Activated CD8-positive, alpha-beta T cell treated with anti-CD3 and anti-CD28 coated beads for 36 hours (primary cell): Measurements from ENCODE around the gene GNAS. TPM values are rescaled to one million over a fixed set of nuclear protein-coding genes. Genes with fewer than 3 reads are reported as not detected.
"Not testable (repeated sequence)": the region's sequence is repeated elsewhere in the genome, so short reads cannot be mapped to it uniquely, and the experiment has no call there.

ENCODE experiments used
- ATAC-seq: fragments of 200-7000 bp; cut with Tn5 transposase; one replicate; pipeline ENCODE4 v1.10.0; 2021; ENCODE audit warnings: mild to moderate bottlenecking, moderate library complexity
- CTCF ChIA-PET: fragments of 350-600 bp; sonication (Branson Sonifier 250); formaldehyde crosslinking; loops from one replicate; lab custom pipeline; 2021; ENCODE audit warnings: antibody characterized with exemption; lab: Charles Lee
- POLR2A ChIA-PET: fragments of 350-600 bp; sonication (Branson Sonifier 250); formaldehyde crosslinking; loops from one replicate; lab custom pipeline; 2021; ENCODE audit warnings: antibody characterized with exemption; lab: Charles Lee
- DNase-seq: peaks from one replicate; pipeline ENCODE4 v3.0.0-alpha.2; 2020
- H3K27ac Mint-ChIP-seq: one replicate; pipeline ENCODE4 v1.8.0; 2021; ENCODE audit warnings: mild to moderate bottlenecking, mixed read lengths
- H3K27me3 Mint-ChIP-seq: one replicate; pipeline ENCODE4 v1.8.0; 2021; ENCODE audit warnings: mixed read lengths
- H3K36me3 Mint-ChIP-seq: one replicate; pipeline ENCODE4 v1.8.0; 2021; ENCODE audit warnings: low read depth, mixed read lengths
- H3K4me1 Mint-ChIP-seq: one replicate; pipeline ENCODE4 v1.8.0; 2021; ENCODE audit warnings: low read depth, mixed read lengths
- H3K4me3 Mint-ChIP-seq: one replicate; pipeline ENCODE4 v1.8.0; 2021; ENCODE audit warnings: mild to moderate bottlenecking, moderate library complexity, mixed read lengths
- H3K9me3 Mint-ChIP-seq: one replicate; pipeline ENCODE4 v1.8.0; 2021; ENCODE audit warnings: mixed read lengths
- intact Hi-C: fragments of 100-400 bp; cut with micrococcal nuclease; formaldehyde crosslinking; loops from one replicate; pipeline ENCODE4 v1.10.0; 2022
- total RNA-seq, 2 experiments: library from RNA; stranded (reverse); gene quantifications; one replicate each; pipeline ENCODE4 v1.2.3, GENCODE V29; 2021
- TF ChIP-seq, protein P1 (sequence below): fragments of 200-600 bp; IDR thresholded peaks from one replicate; pipeline ENCODE4 v1.8.0; 2022; ENCODE audit warnings: antibody characterized with exemption, mild to moderate bottlenecking

The GNAS gene
- total RNA-seq, 2 experiments from 2014 or later: 703 to 723 TPM

DNA sequence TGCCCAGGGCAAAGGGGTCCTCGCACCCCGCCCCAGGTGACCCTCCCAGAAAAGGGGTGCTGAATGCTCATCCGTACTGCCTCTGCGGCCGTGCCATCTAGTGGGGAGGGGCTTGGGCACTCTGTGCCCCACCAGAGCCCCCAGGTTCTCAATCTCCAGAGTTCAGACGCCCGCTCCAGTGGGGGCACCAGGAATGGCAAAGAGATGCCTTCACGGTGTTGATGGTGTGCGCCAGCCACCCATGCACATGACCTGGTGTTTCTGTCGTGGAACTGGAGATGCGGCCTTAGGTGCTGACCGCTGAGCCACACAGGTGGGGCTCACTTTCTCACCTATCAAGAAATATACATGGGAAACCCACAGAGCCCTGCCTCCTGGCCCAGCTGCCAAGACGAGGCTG is 32.6 kb upstream of the GNAS start:
- ChIA-PET POLR2A (no interaction called here), CTCF (no interaction called here)
- peaks cover 23% of the 10 kb centered on the region for H3K36me3 Mint-ChIP-seq
- no peak for DNase-seq
- H3K27me3 Mint-ChIP-seq: peaks cover 23% of the 10 kb centered on the region
- H3K27ac Mint-ChIP-seq: no peak overlapping the region
- TF ChIP-seq, protein P1, sequence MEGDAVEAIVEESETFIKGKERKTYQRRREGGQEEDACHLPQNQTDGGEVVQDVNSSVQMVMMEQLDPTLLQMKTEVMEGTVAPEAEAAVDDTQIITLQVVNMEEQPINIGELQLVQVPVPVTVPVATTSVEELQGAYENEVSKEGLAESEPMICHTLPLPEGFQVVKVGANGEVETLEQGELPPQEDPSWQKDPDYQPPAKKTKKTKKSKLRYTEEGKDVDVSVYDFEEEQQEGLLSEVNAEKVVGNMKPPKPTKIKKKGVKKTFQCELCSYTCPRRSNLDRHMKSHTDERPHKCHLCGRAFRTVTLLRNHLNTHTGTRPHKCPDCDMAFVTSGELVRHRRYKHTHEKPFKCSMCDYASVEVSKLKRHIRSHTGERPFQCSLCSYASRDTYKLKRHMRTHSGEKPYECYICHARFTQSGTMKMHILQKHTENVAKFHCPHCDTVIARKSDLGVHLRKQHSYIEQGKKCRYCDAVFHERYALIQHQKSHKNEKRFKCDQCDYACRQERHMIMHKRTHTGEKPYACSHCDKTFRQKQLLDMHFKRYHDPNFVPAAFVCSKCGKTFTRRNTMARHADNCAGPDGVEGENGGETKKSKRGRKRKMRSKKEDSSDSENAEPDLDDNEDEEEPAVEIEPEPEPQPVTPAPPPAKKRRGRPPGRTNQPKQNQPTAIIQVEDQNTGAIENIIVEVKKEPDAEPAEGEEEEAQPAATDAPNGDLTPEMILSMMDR: no peak
- ATAC-seq: no peak
- H3K9me3 Mint-ChIP-seq: peaks cover 10% of the 10 kb centered on the region
- H3K4me3 Mint-ChIP-seq: no peak overlapping the region
- peaks cover 22% of the 10 kb centered on the region for H3K4me1 Mint-ChIP-seq
- intact Hi-C loops: no loop called here

GRCh38 chr20:58820515-58820914 is 32.0 kb upstream of the GNAS start:
- POLR2A ChIA-PET, H3K4me3 Mint-ChIP-seq, CTCF ChIA-PET, H3K27ac Mint-ChIP-seq, DNase-seq, ATAC-seq, intact Hi-C loops: not testable (repeated sequence)
- H3K27me3 Mint-ChIP-seq: peaks cover 20% of the 10 kb centered on the region
- H3K9me3 Mint-ChIP-seq: peaks cover 10% of the 10 kb centered on the region
- peaks cover 22% of the 10 kb centered on the region for H3K4me1 Mint-ChIP-seq
- peaks cover 23% of the 10 kb centered on the region for H3K36me3 Mint-ChIP-seq

GRCh38 chr20:58822149-58822548 is 30.4 kb upstream of the GNAS start:
- CTCF ChIA-PET: no interaction called here

DNA sequence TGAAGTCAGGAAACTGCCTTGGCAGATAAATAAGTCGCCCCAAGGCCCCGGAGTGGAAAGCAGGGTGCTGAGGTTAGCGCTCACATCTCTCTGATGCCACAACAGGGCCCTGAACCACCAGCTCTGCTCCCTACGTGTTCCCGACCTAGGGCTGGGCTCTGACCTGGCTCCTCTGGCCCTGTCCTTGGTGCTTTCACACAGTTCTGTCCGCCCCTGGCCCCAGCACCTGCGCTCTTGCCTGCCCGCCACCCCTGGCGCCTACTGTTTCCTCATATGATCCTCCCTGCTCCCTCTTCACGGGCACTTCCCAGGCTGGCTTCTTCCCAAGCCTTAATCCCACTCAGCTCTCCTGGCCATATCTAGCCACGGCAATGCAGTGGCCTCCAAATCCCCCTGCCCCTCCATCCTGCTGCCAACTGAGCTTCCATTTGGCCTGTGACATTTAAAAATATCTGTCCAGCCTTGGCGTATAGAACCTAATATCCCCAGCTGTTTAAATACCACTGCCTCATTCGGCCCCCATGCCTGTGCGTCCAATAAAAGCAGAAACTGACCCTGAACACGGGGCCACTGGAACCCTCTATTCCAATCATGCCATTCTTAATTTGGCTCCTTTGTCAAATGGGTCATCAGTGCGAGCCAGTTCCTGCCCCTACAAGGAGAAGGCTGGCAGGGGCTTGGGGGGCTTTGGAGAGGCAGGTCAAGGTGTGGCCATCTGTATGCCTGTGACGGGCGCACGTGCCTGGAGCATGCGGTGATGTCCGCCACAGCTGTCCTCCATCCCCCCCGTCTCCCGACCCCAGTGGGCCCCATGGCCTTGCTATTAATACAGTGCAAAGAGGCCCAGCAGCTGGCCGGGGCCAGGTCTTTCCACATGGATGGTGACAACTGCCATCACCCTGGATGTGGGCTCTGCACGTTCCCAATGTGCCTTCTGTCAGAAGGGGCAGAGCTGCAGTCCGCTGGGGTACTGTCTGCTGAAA is 29.5 kb upstream of the GNAS start:
- H3K4me1 Mint-ChIP-seq: peaks cover 15% of the 10 kb centered on the region
- ChIA-PET POLR2A (interaction anchor here (0.8 kb wide), 1 partner anchor 18 kb away, joined by 3 read pairs; no protein-coding TSS in a partner anchor), CTCF (no interaction called here)
- peaks cover 9% of the 10 kb centered on the region for H3K27me3 Mint-ChIP-seq
- TF ChIP-seq, protein P1: no peak
- intact Hi-C loops: no loop called here
- no peak for DNase-seq
- no peak overlapping the region for H3K4me3 Mint-ChIP-seq
- H3K27ac Mint-ChIP-seq: no peak overlapping the region
- peaks cover 10% of the 10 kb centered on the region for H3K9me3 Mint-ChIP-seq
- ATAC-seq: no peak
- peaks cover 23% of the 10 kb centered on the region for H3K36me3 Mint-ChIP-seq

More at GRCh38 chr20:58822149-58822548, 30.4 kb upstream of the GNAS start:
- Mint-ChIP-seq H3K36me3 (peaks cover 23% of the 10 kb centered on the region), H3K4me3 (no peak overlapping the region), H3K4me1 (peaks cover 19% of the 10 kb centered on the region), H3K27me3 (peaks cover 11% of the 10 kb centered on the region), H3K27ac (no peak overlapping the region), H3K9me3 (peaks cover 10% of the 10 kb centered on the region)
- ATAC-seq (no peak), DNase-seq (no peak)
- POLR2A ChIA-PET: interaction anchor here (0.8 kb wide), 1 partner anchor 19 kb away, joined by 3 read pairs; no protein-coding TSS in a partner anchor
- intact Hi-C loops: no loop called here
- TF ChIP-seq, protein P1: no peak

DNA sequence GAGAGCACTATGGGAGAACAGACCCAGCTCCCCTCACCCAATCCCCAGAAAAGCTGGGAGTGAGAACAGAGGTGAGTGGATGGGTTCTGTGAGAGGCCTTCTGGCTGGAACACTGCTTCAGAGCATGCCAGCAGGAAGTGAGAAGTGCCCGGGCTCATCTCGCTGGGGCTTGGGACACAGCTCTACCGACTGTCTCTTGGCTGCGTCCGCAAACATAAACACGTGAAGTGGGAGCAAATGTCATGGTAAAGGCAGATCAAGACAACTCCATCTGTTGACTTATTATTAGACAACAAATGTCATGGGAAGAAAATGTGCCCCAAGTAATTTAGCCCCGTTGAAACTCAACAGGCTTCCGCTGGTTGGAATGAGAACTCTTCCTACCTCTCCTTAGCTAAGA is 27.7 kb upstream of the GNAS start:
- H3K36me3 Mint-ChIP-seq: peaks cover 17% of the 10 kb centered on the region
- no peak for DNase-seq
- no peak overlapping the region for H3K4me3 Mint-ChIP-seq
- peaks cover 9% of the 10 kb centered on the region for H3K27me3 Mint-ChIP-seq
- TF ChIP-seq, protein P1: no peak
- POLR2A ChIA-PET: no interaction called here
- H3K9me3 Mint-ChIP-seq: peaks cover 10% of the 10 kb centered on the region
- no peaks in the 10 kb centered on the region for H3K4me1 Mint-ChIP-seq
- CTCF ChIA-PET: no interaction called here
- intact Hi-C loops: no loop called here
- no peak overlapping the region for H3K27ac Mint-ChIP-seq
- no peak for ATAC-seq
